ENCODE results near the gene RYR3. TPM values are rescaled to one million over a fixed set of nuclear protein-coding genes. Genes with fewer than 3 reads are reported as not detected.

Gene RYR3
- total and polyA plus RNA-seq, 2 donors (not counting 1 experiment from before 2014, with no cell fraction given): not detected

GRCh38 chr15:33438396-33438795 is 127.6 kb downstream of the RYR3 start:
- no CpG with 5 or more reads among the region's 3 CpGs for WGBS (ENCODE audit: insufficient coverage)
- no peak overlapping the region for H3K4me3 Mint-ChIP-seq

GRCh38 chr15:33440900-33441299 is 130.1 kb downstream of the RYR3 start:
- no peaks in the 10 kb centered on the region for H3K36me3 ChIP-seq (replicated peaks in 1 of 2; ENCODE audit: control extremely low read depth in 1 of 2, control insufficient read depth in 1 of 2, extremely low read depth in 1 of 2, insufficient read depth in 2 of 2, low read length in 1 of 2)
- TF ChIP-seq CTCF (IDR thresholded peaks at IDR 0.05): no peak
- TF ChIP-seq EZH2 (IDR thresholded peaks at IDR 0.05; ENCODE audit: borderline replicate concordance, insufficient read depth, low read depth, low read length, poor library complexity, severe bottlenecking): no peak
- no peak overlapping the region for H3K27ac ChIP-seq (ENCODE audit: low read length in 2 of 2)
- no peak overlapping the region for H3K9ac ChIP-seq (ENCODE audit: low read length)
- intact Hi-C loops (cut with micrococcal nuclease): no loop called here
- H2AFZ ChIP-seq (ENCODE audit: insufficient read depth, low read depth, low read length, poor library complexity, severe bottlenecking): no peak overlapping the region
- Mint-ChIP-seq H3K4me1 (no peaks in the 10 kb centered on the region), H3K4me3 (no peak overlapping the region), H3K9me3 (ENCODE audit: insufficient read depth) (no peaks in the 10 kb centered on the region), H3K27ac (no peak overlapping the region), H3K27me3 (peaks cover 23% of the 10 kb centered on the region)
- POLR2A ChIA-PET: no interaction called here
- no peaks in the 10 kb centered on the region for H3K9me3 ChIP-seq (ENCODE audit: control extremely low read depth in 1 of 3, control insufficient read depth in 2 of 3, insufficient read depth in 1 of 3, low read length in 2 of 3)
- no peak overlapping the region for H3K4me2 ChIP-seq (replicated peaks; ENCODE audit: low read depth, low read length, poor library complexity, severe bottlenecking)
- CTCF ChIA-PET: no interaction called here
- DNase-seq (no peak), ATAC-seq (ENCODE audit: low read depth) (no peak)
- no peaks in the 10 kb centered on the region for H3K79me2 ChIP-seq (ENCODE audit: control insufficient read depth, insufficient read depth, low read length)
- 77% methylated on average over 2 of the region's 4 CpGs for WGBS (ENCODE audit: insufficient coverage)
- H3K4me3 ChIP-seq (ENCODE audit: control extremely low read depth in 1 of 5, extremely low read depth in 1 of 5, insufficient read depth in 1 of 5, low read depth in 2 of 5, low read length in 4 of 5): no peak overlapping the region
- no peaks in the 10 kb centered on the region for H3K4me1 ChIP-seq (ENCODE audit: control insufficient read depth in 2 of 2, insufficient read depth in 2 of 2, low read length in 2 of 2)
- H3K27me3 ChIP-seq (replicated peaks in 1 of 4; ENCODE audit: control extremely low read depth in 1 of 4, control insufficient read depth in 3 of 4, insufficient read depth in 4 of 4, low read length in 3 of 4): peaks cover 0 to 5% (median 0%) of the 10 kb centered on the region in 4 experiments
- no peaks in the 10 kb centered on the region for H4K20me1 ChIP-seq (ENCODE audit: control insufficient read depth, insufficient read depth, low read length, poor library complexity, severe bottlenecking)

More at GRCh38 chr15:33438396-33438795, 127.6 kb downstream of the RYR3 start:
- Mint-ChIP-seq H3K27ac (no peak overlapping the region), H3K9me3 (ENCODE audit: insufficient read depth) (no peaks in the 10 kb centered on the region), H3K4me1 (no peaks in the 10 kb centered on the region), H3K27me3 (peaks cover 11% of the 10 kb centered on the region)
- intact Hi-C loops (cut with micrococcal nuclease): no loop called here
- POLR2A ChIA-PET: no interaction called here
- H3K27me3 ChIP-seq (replicated peaks in 1 of 4; ENCODE audit: control extremely low read depth in 1 of 4, control insufficient read depth in 3 of 4, insufficient read depth in 4 of 4, low read length in 3 of 4): peaks cover 0 to 5% (median 0%) of the 10 kb centered on the region in 4 experiments
- CTCF ChIA-PET: no interaction called here
- no peak overlapping the region for H3K27ac ChIP-seq (ENCODE audit: low read length in 2 of 2)
- no peak overlapping the region for H2AFZ ChIP-seq (ENCODE audit: insufficient read depth, low read depth, low read length, poor library complexity, severe bottlenecking)
- no peaks in the 10 kb centered on the region for H3K36me3 ChIP-seq (replicated peaks in 1 of 2; ENCODE audit: control extremely low read depth in 1 of 2, control insufficient read depth in 1 of 2, extremely low read depth in 1 of 2, insufficient read depth in 2 of 2, low read length in 1 of 2)
- H3K4me3 ChIP-seq (ENCODE audit: control extremely low read depth in 1 of 5, extremely low read depth in 1 of 5, insufficient read depth in 1 of 5, low read depth in 2 of 5, low read length in 4 of 5): no peak overlapping the region
- no peak overlapping the region for H3K4me2 ChIP-seq (replicated peaks; ENCODE audit: low read depth, low read length, poor library complexity, severe bottlenecking)
- H3K4me1 ChIP-seq (ENCODE audit: control insufficient read depth in 2 of 2, insufficient read depth in 2 of 2, low read length in 2 of 2): no peaks in the 10 kb centered on the region
- H3K9ac ChIP-seq (ENCODE audit: low read length): no peak overlapping the region
- ATAC-seq (ENCODE audit: low read depth) (no peak), DNase-seq (no peak)
- no peaks in the 10 kb centered on the region for H3K79me2 ChIP-seq (ENCODE audit: control insufficient read depth, insufficient read depth, low read length)
- TF ChIP-seq CTCF (IDR thresholded peaks at IDR 0.05): no peak
- TF ChIP-seq EZH2 (IDR thresholded peaks at IDR 0.05; ENCODE audit: borderline replicate concordance, insufficient read depth, low read depth, low read length, poor library complexity, severe bottlenecking): no peak
- H4K20me1 ChIP-seq (ENCODE audit: control insufficient read depth, insufficient read depth, low read length, poor library complexity, severe bottlenecking): no peaks in the 10 kb centered on the region
- no peaks in the 10 kb centered on the region for H3K9me3 ChIP-seq (ENCODE audit: control extremely low read depth in 1 of 3, control insufficient read depth in 2 of 3, insufficient read depth in 1 of 3, low read length in 2 of 3)
